ENCODE measurements around the gene MRTFA.
A peak's percentile ranks its signal among the peaks of the same experiment; 100 is the strongest.
"Not testable (repeated sequence)": the region's sequence is repeated elsewhere in the genome, so short reads cannot be mapped to it uniquely, and the experiment has no call there.

MRTFA gene

GRCh38 chr22:40585310-40585751, 51.2 kb downstream of the MRTFA start:
- no peak overlapping the region for H3K4me3 Mint-ChIP-seq
- H3K27ac Mint-ChIP-seq: no peak overlapping the region
- H3K4me1 Mint-ChIP-seq (ENCODE audit: low read depth): peaks cover 19% of the 10 kb centered on the region
- H3K27me3 Mint-ChIP-seq (ENCODE audit: low read depth): no peaks in the 10 kb centered on the region
- peaks cover 8% of the 10 kb centered on the region for H3K36me3 Mint-ChIP-seq (ENCODE audit: low read depth)
- no peaks in the 10 kb centered on the region for H3K9me3 Mint-ChIP-seq

GRCh38 chr22:40584766-40585165, 51.8 kb downstream of the MRTFA start:
- not testable (repeated sequence) for H3K9me3 Mint-ChIP-seq; H3K27ac Mint-ChIP-seq; H3K36me3 Mint-ChIP-seq (ENCODE audit: low read depth); H3K4me3 Mint-ChIP-seq; H3K27me3 Mint-ChIP-seq (ENCODE audit: low read depth)
- peaks cover 19% of the 10 kb centered on the region for H3K4me1 Mint-ChIP-seq (ENCODE audit: low read depth)

DNA sequence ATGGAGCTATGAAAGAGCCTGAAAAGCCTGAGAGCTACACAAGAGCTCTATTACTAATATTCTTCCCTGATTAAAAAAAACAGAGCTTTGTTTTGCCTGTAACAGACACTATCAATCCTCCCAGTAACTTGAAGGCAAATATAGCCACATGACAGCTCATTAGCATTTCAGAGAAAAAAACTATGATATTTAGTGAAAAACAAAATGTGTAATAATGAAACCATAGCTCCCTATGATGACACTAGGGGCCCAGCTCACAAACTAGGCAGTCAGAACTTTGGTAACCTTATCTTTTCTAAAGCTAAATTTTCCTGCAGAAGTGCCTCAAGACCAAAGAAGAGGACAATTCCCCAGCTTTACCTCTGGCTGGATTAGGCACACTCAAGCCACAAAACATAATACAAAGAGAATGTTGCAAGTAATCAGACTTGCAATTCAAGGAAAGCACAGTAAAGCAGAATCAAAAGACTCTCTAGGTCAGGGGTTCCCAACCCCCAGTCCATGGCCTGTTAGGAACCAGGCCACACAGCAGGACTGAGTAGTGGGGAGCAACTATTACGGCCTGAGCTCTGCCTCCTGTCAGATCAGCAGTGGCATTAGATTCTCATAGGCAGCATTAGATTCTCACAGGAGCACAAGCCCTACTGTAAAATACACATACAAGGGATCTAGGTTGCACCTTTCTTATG, 53.3 kb downstream of the MRTFA start:
- peak overlapping the region; percentile 83 for H3K27ac Mint-ChIP-seq
- no peaks in the 10 kb centered on the region for H3K27me3 Mint-ChIP-seq (ENCODE audit: low read depth)
- no peak overlapping the region for H3K4me3 Mint-ChIP-seq
- peaks cover 8% of the 10 kb centered on the region for H3K36me3 Mint-ChIP-seq (ENCODE audit: low read depth)
- peaks cover 24% of the 10 kb centered on the region for H3K4me1 Mint-ChIP-seq (ENCODE audit: low read depth)
- H3K9me3 Mint-ChIP-seq: no peaks in the 10 kb centered on the region

GRCh38 chr22:40582063-40582462, 54.5 kb downstream of the MRTFA start:
- peaks cover 10% of the 10 kb centered on the region for H3K36me3 Mint-ChIP-seq (ENCODE audit: low read depth)
- H3K9me3 Mint-ChIP-seq: no peaks in the 10 kb centered on the region
- H3K4me1 Mint-ChIP-seq (ENCODE audit: low read depth): peaks cover 29% of the 10 kb centered on the region
- H3K4me3 Mint-ChIP-seq: no peak overlapping the region
- no peaks in the 10 kb centered on the region for H3K27me3 Mint-ChIP-seq (ENCODE audit: low read depth)
- no peak overlapping the region for H3K27ac Mint-ChIP-seq

DNA sequence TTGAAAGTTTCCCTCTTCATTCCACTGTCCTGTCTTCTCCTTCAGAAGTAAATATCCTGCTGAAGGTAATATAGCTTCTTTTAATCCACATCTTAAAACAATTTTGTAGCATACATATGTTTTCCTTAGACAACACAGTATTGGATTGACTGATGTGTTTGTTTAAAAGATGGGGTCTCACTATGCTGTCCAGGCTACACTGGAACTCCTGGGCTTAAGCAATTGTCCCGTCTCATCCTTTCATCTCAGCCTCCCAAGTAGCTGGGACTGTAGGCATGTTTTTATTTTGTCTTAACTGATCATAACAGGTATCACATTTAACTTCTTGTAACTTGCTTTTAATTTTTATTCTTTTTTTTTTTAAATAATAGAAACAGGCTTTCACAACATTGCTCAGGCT, 55.9 kb downstream of the MRTFA start:
- Mint-ChIP-seq H3K4me3 (no peak overlapping the region), H3K36me3 (ENCODE audit: low read depth) (peaks cover 10% of the 10 kb centered on the region), H3K27ac (no peak overlapping the region), H3K27me3 (ENCODE audit: low read depth) (no peaks in the 10 kb centered on the region), H3K9me3 (no peaks in the 10 kb centered on the region), H3K4me1 (ENCODE audit: low read depth) (peaks cover 27% of the 10 kb centered on the region)

DNA sequence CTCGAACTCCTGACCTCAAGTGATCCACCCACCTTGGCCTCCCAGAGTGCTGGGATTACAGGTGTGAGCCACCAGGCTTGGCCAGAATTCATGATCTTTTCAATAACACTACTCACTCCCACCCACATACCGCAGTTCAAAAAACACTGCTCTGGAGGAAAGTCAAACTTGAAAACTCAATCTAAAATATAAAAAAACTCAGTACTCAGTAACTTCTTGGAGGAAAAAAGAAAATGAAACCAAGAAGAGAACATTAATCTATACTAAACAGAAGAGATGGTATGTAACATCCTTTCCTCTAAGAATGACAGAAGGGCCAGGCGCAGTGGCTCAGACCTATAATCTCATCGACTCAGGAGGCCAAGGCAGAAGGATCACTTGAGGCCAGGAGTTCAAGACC, 58.3 kb downstream of the MRTFA start:
- Mint-ChIP-seq H3K36me3 (ENCODE audit: low read depth) (peaks cover 8% of the 10 kb centered on the region), H3K9me3 (no peaks in the 10 kb centered on the region), H3K27ac (peak overlapping the region; percentile 85), H3K4me3 (peak overlapping the region; percentile 17), H3K4me1 (ENCODE audit: low read depth) (peaks cover 20% of the 10 kb centered on the region), H3K27me3 (ENCODE audit: low read depth) (no peaks in the 10 kb centered on the region)

DNA sequence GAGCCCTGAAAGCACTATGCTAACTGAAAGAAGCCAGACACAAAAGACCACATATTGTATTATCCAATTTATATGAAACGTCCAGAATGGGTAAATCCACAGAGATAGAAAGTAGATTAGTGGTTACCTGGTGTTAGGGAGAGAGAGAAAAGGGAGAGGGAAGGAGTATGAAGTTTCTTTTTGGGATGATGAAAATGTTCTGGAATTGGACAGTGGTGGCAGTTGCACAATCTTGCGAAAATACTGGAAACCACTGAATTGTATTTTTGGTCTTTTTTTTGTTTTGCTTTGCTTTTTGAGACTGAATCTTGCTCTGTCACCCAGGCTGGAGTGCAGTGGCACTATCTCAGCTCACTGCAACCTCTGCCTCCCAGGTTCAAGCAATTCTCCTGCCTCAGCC, 63.5 kb downstream of the MRTFA start:
- no peaks in the 10 kb centered on the region for H3K27me3 Mint-ChIP-seq (ENCODE audit: low read depth)
- H3K9me3 Mint-ChIP-seq: peaks cover 5% of the 10 kb centered on the region
- H3K4me3 Mint-ChIP-seq: no peak overlapping the region
- H3K27ac Mint-ChIP-seq: no peak overlapping the region
- peaks cover 4% of the 10 kb centered on the region for H3K4me1 Mint-ChIP-seq (ENCODE audit: low read depth)
- H3K36me3 Mint-ChIP-seq (ENCODE audit: low read depth): peaks cover 14% of the 10 kb centered on the region

GRCh38 chr22:40571887-40572286, 64.6 kb downstream of the MRTFA start:
- no peak overlapping the region for H3K27ac Mint-ChIP-seq
- H3K4me3 Mint-ChIP-seq: no peak overlapping the region
- H3K9me3 Mint-ChIP-seq: peaks cover 5% of the 10 kb centered on the region
- H3K4me1 Mint-ChIP-seq (ENCODE audit: low read depth): peaks cover 2% of the 10 kb centered on the region
- peaks cover 14% of the 10 kb centered on the region for H3K36me3 Mint-ChIP-seq (ENCODE audit: low read depth)
- H3K27me3 Mint-ChIP-seq (ENCODE audit: low read depth): no peaks in the 10 kb centered on the region

GRCh38 chr22:40567626-40568328, 68.7 kb downstream of the MRTFA start:
- Mint-ChIP-seq H3K9me3 (peaks cover 5% of the 10 kb centered on the region), H3K27me3 (ENCODE audit: low read depth) (no peaks in the 10 kb centered on the region), H3K27ac (no peak overlapping the region), H3K4me3 (no peak overlapping the region), H3K36me3 (ENCODE audit: low read depth) (peaks cover 13% of the 10 kb centered on the region), H3K4me1 (ENCODE audit: low read depth) (peaks cover under 1% of the 10 kb centered on the region)

- H3K27ac Mint-ChIP-seq: no peak overlapping the region
Observed at GRCh38 chr22:40567106-40567505, 69.4 kb downstream of the MRTFA start.

DNA sequence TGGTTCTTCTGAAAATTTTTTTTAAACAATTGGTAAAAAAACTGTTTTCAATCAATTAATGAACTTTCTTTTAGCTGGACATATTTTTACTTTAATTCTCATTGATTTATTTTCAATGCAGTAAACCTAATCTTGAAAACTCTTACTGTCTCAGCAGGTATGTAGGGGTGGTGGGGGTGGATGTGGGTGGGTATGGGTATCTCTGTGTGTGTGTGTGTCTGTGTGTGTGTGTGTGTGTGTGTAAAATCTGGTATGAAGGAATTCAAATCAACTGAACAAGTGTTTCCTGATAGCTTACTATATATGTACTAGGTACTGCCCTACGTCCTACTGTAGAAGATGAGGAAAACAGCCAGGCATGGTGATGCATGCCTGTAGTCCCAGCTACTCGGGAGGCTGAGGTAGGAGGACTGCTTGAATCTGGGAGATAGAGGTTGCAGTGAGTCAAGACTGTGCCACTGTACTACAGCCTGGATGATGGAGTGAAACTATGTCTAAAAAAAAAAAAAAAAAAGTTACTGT, 75.5 kb downstream of the MRTFA start:
- H3K4me1 Mint-ChIP-seq (ENCODE audit: low read depth): peaks cover 2% of the 10 kb centered on the region

More at GRCh38 chr22:40567106-40567505, 69.4 kb downstream of the MRTFA start:
- Mint-ChIP-seq H3K27me3 (ENCODE audit: low read depth) (no peaks in the 10 kb centered on the region), H3K36me3 (ENCODE audit: low read depth) (peaks cover 12% of the 10 kb centered on the region), H3K4me1 (ENCODE audit: low read depth) (no peaks in the 10 kb centered on the region), H3K4me3 (no peak overlapping the region), H3K9me3 (peaks cover 4% of the 10 kb centered on the region)

DNA sequence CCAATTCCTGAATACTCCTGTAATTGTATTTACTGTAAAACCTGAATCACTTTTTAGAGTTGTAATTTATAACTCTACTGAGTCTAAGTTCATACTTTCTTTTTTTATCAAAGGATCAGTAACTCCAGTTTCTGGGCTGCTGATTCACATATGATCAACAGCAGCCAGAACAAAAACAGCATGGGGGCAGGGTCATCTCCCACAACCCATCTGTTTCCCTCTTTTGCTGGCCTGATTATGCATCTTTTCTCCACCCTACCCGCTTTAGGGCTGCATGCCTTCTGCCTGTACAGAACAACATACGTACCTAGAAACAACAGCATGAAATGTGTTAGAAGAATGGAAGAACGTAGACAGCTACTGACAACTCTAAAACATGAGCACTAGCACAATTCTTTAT, 76.0 kb downstream of the MRTFA start:
- Mint-ChIP-seq H3K9me3 (no peaks in the 10 kb centered on the region), H3K4me3 (no peak overlapping the region), H3K4me1 (ENCODE audit: low read depth) (peaks cover 2% of the 10 kb centered on the region), H3K27ac (no peak overlapping the region), H3K27me3 (ENCODE audit: low read depth) (no peaks in the 10 kb centered on the region), H3K36me3 (ENCODE audit: low read depth) (peaks cover 5% of the 10 kb centered on the region)

More for the DNA sequence above, 75.5 kb downstream of the MRTFA start:
- Mint-ChIP-seq H3K27ac (no peak overlapping the region), H3K27me3 (ENCODE audit: low read depth) (no peaks in the 10 kb centered on the region), H3K4me3 (no peak overlapping the region), H3K36me3 (ENCODE audit: low read depth) (peaks cover 4% of the 10 kb centered on the region), H3K9me3 (no peaks in the 10 kb centered on the region)

DNA sequence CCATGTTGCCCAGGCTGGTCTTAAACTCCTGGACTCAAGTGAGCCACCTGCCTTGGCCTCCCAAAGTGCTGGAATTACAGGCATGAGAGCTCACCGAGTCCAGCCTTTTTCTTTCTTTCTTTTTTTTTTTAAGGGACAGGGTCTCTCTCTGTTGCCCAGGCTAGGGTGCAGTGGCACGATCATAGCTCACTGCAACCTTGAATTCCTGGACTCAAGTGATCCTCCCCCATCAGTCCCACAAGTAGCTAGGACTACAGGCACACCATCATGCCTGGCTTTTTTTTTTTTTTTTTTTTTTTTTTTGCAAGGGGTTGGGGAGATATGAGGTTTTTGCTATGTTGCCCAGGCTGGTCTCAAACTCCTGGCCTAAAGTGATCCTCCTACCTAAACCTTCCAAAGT, 78.5 kb downstream of the MRTFA start:
- H3K4me3 Mint-ChIP-seq: no peak overlapping the region
- peaks cover 20% of the 10 kb centered on the region for H3K36me3 Mint-ChIP-seq (ENCODE audit: low read depth)
- H3K27ac Mint-ChIP-seq: no peak overlapping the region
- peaks cover 16% of the 10 kb centered on the region for H3K9me3 Mint-ChIP-seq
- H3K4me1 Mint-ChIP-seq (ENCODE audit: low read depth): peaks cover 4% of the 10 kb centered on the region
- H3K27me3 Mint-ChIP-seq (ENCODE audit: low read depth): no peaks in the 10 kb centered on the region

- Mint-ChIP-seq H3K36me3 (ENCODE audit: low read depth) (peaks cover 34% of the 10 kb centered on the region), H3K9me3 (peaks cover 27% of the 10 kb centered on the region), H3K27me3 (ENCODE audit: low read depth) (no peaks in the 10 kb centered on the region), H3K27ac (no peak overlapping the region), H3K4me1 (ENCODE audit: low read depth) (peaks cover 6% of the 10 kb centered on the region), H3K4me3 (no peak overlapping the region)
Observed at GRCh38 chr22:40556641-40557040, 79.9 kb downstream of the MRTFA start.

- H3K4me3 Mint-ChIP-seq; H3K27ac Mint-ChIP-seq; H3K27me3 Mint-ChIP-seq (ENCODE audit: low read depth); H3K4me1 Mint-ChIP-seq (ENCODE audit: low read depth): not testable (repeated sequence)
- peaks cover 27% of the 10 kb centered on the region for H3K9me3 Mint-ChIP-seq
- peaks cover 39% of the 10 kb centered on the region for H3K36me3 Mint-ChIP-seq (ENCODE audit: low read depth)
Observed at GRCh38 chr22:40554023-40554422, 82.5 kb downstream of the MRTFA start.
